Measurements from ENCODE around the gene ERH.
A peak's percentile ranks its signal among the peaks of the same experiment; 100 is the strongest.
"Not testable (repeated sequence)": the region's sequence is repeated elsewhere in the genome, so short reads cannot be mapped to it uniquely, and the experiment has no call there.

Gene ERH

GRCh38 chr14:69416087-69416486 is 18.0 kb upstream of the ERH start:
- not testable (repeated sequence) for H3K4me3 ChIP-seq (ENCODE audit: low read length); H3K27ac ChIP-seq (ENCODE audit: low read depth, low read length); H3K36me3 ChIP-seq (ENCODE audit: control insufficient read depth, insufficient read depth, low read length); H3K9ac ChIP-seq (ENCODE audit: low read length); H3K27me3 ChIP-seq (ENCODE audit: control insufficient read depth, insufficient read depth, low read length); H3K4me1 ChIP-seq (ENCODE audit: control insufficient read depth, insufficient read depth, low read length)

- Histone ChIP-seq H3K27me3 (ENCODE audit: control insufficient read depth, insufficient read depth, low read length) (no peaks in the 10 kb centered on the region), H3K4me3 (ENCODE audit: low read length) (no peak overlapping the region), H3K4me1 (ENCODE audit: control insufficient read depth, insufficient read depth, low read length) (no peaks in the 10 kb centered on the region), H3K36me3 (ENCODE audit: control insufficient read depth, insufficient read depth, low read length) (no peaks in the 10 kb centered on the region), H3K27ac (ENCODE audit: low read depth, low read length) (no peak overlapping the region), H3K9ac (ENCODE audit: low read length) (no peak overlapping the region)
Observed at GRCh38 chr14:69413483-69413882, 15.4 kb upstream of the ERH start.

GRCh38 chr14:69408331-69408960 is 10.3 kb upstream of the ERH start:
- Histone ChIP-seq H3K27ac (ENCODE audit: low read depth, low read length) (no peak overlapping the region), H3K4me3 (ENCODE audit: low read length) (no peak overlapping the region), H3K9ac (ENCODE audit: low read length) (no peak overlapping the region), H3K4me1 (ENCODE audit: control insufficient read depth, insufficient read depth, low read length) (no peaks in the 10 kb centered on the region), H3K27me3 (ENCODE audit: control insufficient read depth, insufficient read depth, low read length) (no peaks in the 10 kb centered on the region), H3K36me3 (ENCODE audit: control insufficient read depth, insufficient read depth, low read length) (no peaks in the 10 kb centered on the region)

- H3K27ac ChIP-seq (ENCODE audit: low read depth, low read length): no peak overlapping the region
Observed at GRCh38 chr14:69405762-69406161, 7.7 kb upstream of the ERH start.

GRCh38 chr14:69404883-69405282 is 6.8 kb upstream of the ERH start:
- H3K4me3 ChIP-seq (ENCODE audit: low read length): no peak overlapping the region
- H3K27ac ChIP-seq (ENCODE audit: low read depth, low read length): no peak overlapping the region
- no peaks in the 10 kb centered on the region for H3K36me3 ChIP-seq (ENCODE audit: control insufficient read depth, insufficient read depth, low read length)
- H3K4me1 ChIP-seq (ENCODE audit: control insufficient read depth, insufficient read depth, low read length): peaks cover 11% of the 10 kb centered on the region
- H3K9ac ChIP-seq (ENCODE audit: low read length): no peak overlapping the region
- H3K27me3 ChIP-seq (ENCODE audit: control insufficient read depth, insufficient read depth, low read length): no peaks in the 10 kb centered on the region

More at GRCh38 chr14:69405762-69406161, 7.7 kb upstream of the ERH start:
- Histone ChIP-seq H3K4me1 (ENCODE audit: control insufficient read depth, insufficient read depth, low read length) (peaks cover 3% of the 10 kb centered on the region), H3K27me3 (ENCODE audit: control insufficient read depth, insufficient read depth, low read length) (no peaks in the 10 kb centered on the region), H3K9ac (ENCODE audit: low read length) (no peak overlapping the region), H3K36me3 (ENCODE audit: control insufficient read depth, insufficient read depth, low read length) (no peaks in the 10 kb centered on the region), H3K4me3 (ENCODE audit: low read length) (no peak overlapping the region)

- H3K27me3 ChIP-seq (ENCODE audit: control insufficient read depth, insufficient read depth, low read length): no peaks in the 10 kb centered on the region
- no peaks in the 10 kb centered on the region for H3K36me3 ChIP-seq (ENCODE audit: control insufficient read depth, insufficient read depth, low read length)
- peaks cover 15% of the 10 kb centered on the region for H3K4me1 ChIP-seq (ENCODE audit: control insufficient read depth, insufficient read depth, low read length)
- no peak overlapping the region for H3K4me3 ChIP-seq (ENCODE audit: low read length)
- no peak overlapping the region for H3K27ac ChIP-seq (ENCODE audit: low read depth, low read length)
- H3K9ac ChIP-seq (ENCODE audit: low read length): no peak overlapping the region
Observed at GRCh38 chr14:69404478-69404877, 6.4 kb upstream of the ERH start.

- H3K9ac ChIP-seq (ENCODE audit: low read length): no peak overlapping the region
- no peaks in the 10 kb centered on the region for H3K27me3 ChIP-seq (ENCODE audit: control insufficient read depth, insufficient read depth, low read length)
- no peak overlapping the region for H3K27ac ChIP-seq (ENCODE audit: low read depth, low read length)
- peaks cover 26% of the 10 kb centered on the region for H3K4me1 ChIP-seq (ENCODE audit: control insufficient read depth, insufficient read depth, low read length)
- H3K36me3 ChIP-seq (ENCODE audit: control insufficient read depth, insufficient read depth, low read length): no peaks in the 10 kb centered on the region
- no peak overlapping the region for H3K4me3 ChIP-seq (ENCODE audit: low read length)
Observed at GRCh38 chr14:69401841-69402240, 3.7 kb upstream of the ERH start.

GRCh38 chr14:69400154-69400553 is 2.1 kb upstream of the ERH start:
- Histone ChIP-seq H3K4me3 (ENCODE audit: low read length) (peak overlapping the region; percentile 87), H3K9ac (ENCODE audit: low read length) (no peak overlapping the region)

GRCh38 chr14:69399750-69400149 is 1.7 kb upstream of the ERH start:
- Histone ChIP-seq H3K9ac (ENCODE audit: low read length) (no peak overlapping the region), H3K27ac (ENCODE audit: low read depth, low read length) (no peak overlapping the region), H3K4me3 (ENCODE audit: low read length) (peak overlapping the region; percentile 87), H3K27me3 (ENCODE audit: control insufficient read depth, insufficient read depth, low read length) (no peaks in the 10 kb centered on the region), H3K36me3 (ENCODE audit: control insufficient read depth, insufficient read depth, low read length) (no peaks in the 10 kb centered on the region), H3K4me1 (ENCODE audit: control insufficient read depth, insufficient read depth, low read length) (peaks cover 28% of the 10 kb centered on the region)

More at GRCh38 chr14:69400154-69400553, 2.1 kb upstream of the ERH start:
- H3K27ac ChIP-seq (ENCODE audit: low read depth, low read length): no peak overlapping the region
- no peaks in the 10 kb centered on the region for H3K27me3 ChIP-seq (ENCODE audit: control insufficient read depth, insufficient read depth, low read length)
- H3K4me1 ChIP-seq (ENCODE audit: control insufficient read depth, insufficient read depth, low read length): peaks cover 28% of the 10 kb centered on the region
- H3K36me3 ChIP-seq (ENCODE audit: control insufficient read depth, insufficient read depth, low read length): no peaks in the 10 kb centered on the region

GRCh38 chr14:69398818-69399210 is 715 bp upstream of the ERH start:
- peaks cover 28% of the 10 kb centered on the region for H3K4me1 ChIP-seq (ENCODE audit: control insufficient read depth, insufficient read depth, low read length)
- peak overlapping the region; percentile 97 for H3K27ac ChIP-seq (ENCODE audit: low read depth, low read length)
- H3K36me3 ChIP-seq (ENCODE audit: control insufficient read depth, insufficient read depth, low read length): no peaks in the 10 kb centered on the region
- peak overlapping the region; percentile 87 for H3K4me3 ChIP-seq (ENCODE audit: low read length)
- no peaks in the 10 kb centered on the region for H3K27me3 ChIP-seq (ENCODE audit: control insufficient read depth, insufficient read depth, low read length)
- peak overlapping the region; percentile 92 for H3K9ac ChIP-seq (ENCODE audit: low read length)

GRCh38 chr14:69395929-69396328 is 2.2 kb downstream of the ERH start:
- peaks cover 11% of the 10 kb centered on the region for H3K36me3 ChIP-seq (ENCODE audit: control insufficient read depth, insufficient read depth, low read length)
- H3K9ac ChIP-seq (ENCODE audit: low read length): no peak overlapping the region
- H3K4me1 ChIP-seq (ENCODE audit: control insufficient read depth, insufficient read depth, low read length): peaks cover 25% of the 10 kb centered on the region
- H3K4me3 ChIP-seq (ENCODE audit: low read length): no peak overlapping the region
- H3K27ac ChIP-seq (ENCODE audit: low read depth, low read length): no peak overlapping the region
- no peaks in the 10 kb centered on the region for H3K27me3 ChIP-seq (ENCODE audit: control insufficient read depth, insufficient read depth, low read length)

GRCh38 chr14:69392481-69392880 is 5.6 kb downstream of the ERH start:
- Histone ChIP-seq H3K36me3 (ENCODE audit: control insufficient read depth, insufficient read depth, low read length) (peaks cover 13% of the 10 kb centered on the region), H3K4me1 (ENCODE audit: control insufficient read depth, insufficient read depth, low read length) (peaks cover 8% of the 10 kb centered on the region)

GRCh38 chr14:69391400-69391799 is 6.7 kb downstream of the ERH start:
- not testable (repeated sequence) for H3K4me1 ChIP-seq (ENCODE audit: control insufficient read depth, insufficient read depth, low read length); H3K27me3 ChIP-seq (ENCODE audit: control insufficient read depth, insufficient read depth, low read length); H3K9ac ChIP-seq (ENCODE audit: low read length); H3K4me3 ChIP-seq (ENCODE audit: low read length); H3K27ac ChIP-seq (ENCODE audit: low read depth, low read length)
- peaks cover 14% of the 10 kb centered on the region for H3K36me3 ChIP-seq (ENCODE audit: control insufficient read depth, insufficient read depth, low read length)

More at GRCh38 chr14:69392481-69392880, 5.6 kb downstream of the ERH start:
- no peaks in the 10 kb centered on the region for H3K27me3 ChIP-seq (ENCODE audit: control insufficient read depth, insufficient read depth, low read length)
- H3K4me3 ChIP-seq (ENCODE audit: low read length): no peak overlapping the region
- H3K27ac ChIP-seq (ENCODE audit: low read depth, low read length): no peak overlapping the region
- no peak overlapping the region for H3K9ac ChIP-seq (ENCODE audit: low read length)
